GM12892 (cell line): ENCODE measurements around the gene FAM180A.
"Not testable (repeated sequence)": the region's sequence is repeated elsewhere in the genome, so short reads cannot be mapped to it uniquely, and the experiment has no call there.

Experiments used
- DNase-seq: peaks from one replicate; pipeline ENCODE4 v3.0.0; 2011; ENCODE audit not compliant: insufficient read length
- FAIRE-seq: peaks from 2 replicates; lab custom pipeline; 2011; peaks lifted over from hg19 to GRCh38; lab: Jason Lieb, UNC
- POLR2A ChIP-seq: IDR thresholded peaks from 2 replicates; pipeline ENCODE4 v1.6.1; 2011; ENCODE audit warnings: low read depth, low read length, control low read depth
- POLR2AphosphoS5 ChIP-seq: IDR thresholded peaks from 2 replicates; pipeline ENCODE4 v1.6.1; 2011; ENCODE audit warnings: low read depth, low read length, control low read depth
- TAF1 ChIP-seq: IDR thresholded peaks from 2 replicates; pipeline ENCODE4 v1.6.1; 2011; ENCODE audit warnings: low read depth, mild to moderate bottlenecking, control low read depth, low read length, borderline replicate concordance

FAM180A gene

DNA sequence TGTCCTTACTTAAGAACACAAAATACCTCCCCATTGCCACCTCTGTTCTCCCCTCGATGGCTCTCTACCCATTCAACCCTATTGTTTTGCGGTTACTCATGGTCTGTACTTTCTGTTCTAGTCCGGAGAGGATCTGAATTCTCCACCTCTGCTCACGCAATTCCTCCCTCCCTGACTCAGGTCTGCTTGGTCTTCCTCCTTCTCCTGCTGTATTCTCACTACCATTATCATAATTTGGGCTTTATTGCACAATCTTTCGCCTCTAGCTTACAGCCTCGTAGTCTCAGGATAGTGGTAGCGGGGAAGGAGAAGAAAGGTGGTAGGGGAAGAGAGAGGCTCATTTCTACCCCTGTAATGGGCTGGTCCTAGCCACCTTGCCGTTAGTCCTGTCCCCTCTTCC is 35.4 kb upstream of the FAM180A start:
- FAIRE-seq, result no peak
- no peak for DNase-seq
- TF ChIP-seq POLR2A (no peak), POLR2AphosphoS5 (no peak), TAF1 (no peak)

DNA sequence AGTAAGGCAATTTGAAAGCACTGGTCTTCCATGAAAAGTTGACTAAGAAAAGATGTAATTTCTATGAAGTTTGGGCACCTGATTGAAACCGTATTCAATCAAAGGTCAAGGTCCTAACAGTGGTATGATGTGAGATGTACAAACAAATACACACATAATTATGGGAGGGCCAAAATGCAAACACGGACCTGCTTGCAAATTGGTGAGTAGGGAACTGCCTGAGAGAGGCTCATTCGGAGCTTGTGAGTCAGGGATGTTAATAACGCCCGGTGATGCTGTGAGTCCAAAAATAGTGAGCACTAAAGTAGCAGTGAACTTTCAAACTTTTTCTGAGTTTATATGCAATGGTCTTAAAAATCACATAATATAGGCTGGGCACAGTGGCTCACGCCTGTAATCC is 34.2 kb upstream of the FAM180A start:
- DNase-seq (no peak), FAIRE-seq (no peak)
- TF ChIP-seq POLR2AphosphoS5 (no peak), POLR2A (no peak), TAF1 (no peak)

DNA sequence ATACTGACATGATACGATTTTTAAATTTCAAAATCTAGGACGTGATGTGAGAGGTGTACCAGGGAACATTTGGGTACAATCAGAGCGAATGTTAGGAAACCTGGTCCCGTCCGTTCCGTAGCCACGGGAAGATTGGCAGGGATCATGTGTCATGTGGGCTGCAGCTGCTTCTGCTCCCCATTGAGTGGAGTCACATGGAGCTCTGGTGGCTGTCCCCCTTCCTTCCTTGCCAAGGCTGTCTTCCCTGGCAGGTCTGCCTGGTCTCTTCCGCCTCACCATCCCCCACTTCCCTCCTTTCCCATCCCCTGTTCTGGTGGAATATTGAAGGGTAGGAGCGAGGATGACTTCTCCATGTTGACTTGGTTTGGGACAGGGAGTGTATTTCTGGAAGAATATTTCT is 33.8 kb upstream of the FAM180A start:
- TF ChIP-seq TAF1 (no peak), POLR2A (no peak), POLR2AphosphoS5 (no peak)
- FAIRE-seq (no peak), DNase-seq (no peak)

DNA sequence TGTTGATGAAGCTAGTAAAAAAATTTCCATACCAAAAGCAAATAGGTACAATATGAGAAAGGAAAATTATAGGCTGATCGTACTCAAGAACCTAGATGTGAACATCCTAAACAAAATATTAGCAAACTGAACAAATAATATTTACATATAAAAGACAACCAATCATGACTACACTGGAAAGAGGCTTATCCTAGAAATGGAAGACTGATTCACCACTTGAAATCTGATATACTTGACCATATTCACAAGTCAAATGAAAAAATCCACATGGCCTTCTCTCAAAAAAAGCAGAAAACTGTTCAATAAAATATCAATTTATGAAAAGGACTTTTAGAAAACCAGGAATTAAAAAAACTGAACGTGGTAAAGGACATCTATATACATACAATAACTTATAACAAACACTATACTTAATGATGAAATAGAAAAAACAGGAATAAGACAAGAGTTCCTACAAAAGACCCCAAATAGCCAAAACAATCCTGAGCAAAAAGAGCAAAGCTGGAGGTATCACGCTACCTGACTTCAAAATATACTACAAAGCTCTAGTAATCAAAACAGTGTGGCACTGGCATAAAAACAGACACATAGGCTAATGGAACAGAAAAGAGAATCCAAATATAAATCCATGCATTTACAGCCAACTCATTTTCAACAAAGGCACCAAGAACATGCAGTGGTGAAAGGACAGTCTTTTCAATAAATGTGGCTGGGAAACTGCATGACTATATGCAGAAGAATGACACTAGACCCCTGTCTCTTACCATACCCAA is 29.2 kb upstream of the FAM180A start:
- no peak for DNase-seq
- FAIRE-seq, result no peak
- TF ChIP-seq POLR2A (no peak), TAF1 (no peak), POLR2AphosphoS5 (no peak)

DNA sequence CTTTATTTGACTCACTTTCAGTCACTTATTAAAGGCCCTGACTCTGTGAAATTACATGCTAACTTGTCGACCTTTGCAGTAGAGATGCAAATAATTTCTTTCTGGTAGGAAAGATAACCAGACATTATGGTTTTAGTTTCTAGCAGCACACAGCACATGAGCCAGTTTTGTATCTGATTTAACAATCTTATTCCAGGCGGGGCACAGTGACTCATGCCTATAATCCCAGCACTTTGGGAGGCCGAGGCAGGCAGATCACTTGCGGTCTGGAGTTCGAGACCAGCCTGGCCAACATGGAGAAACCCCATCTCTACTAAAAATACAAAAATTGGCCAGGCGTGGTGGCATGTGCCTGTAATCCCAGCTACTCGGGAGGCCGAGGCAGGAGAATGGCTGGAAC is 27.3 kb upstream of the FAM180A start:
- not testable (repeated sequence) for DNase-seq, FAIRE-seq

DNA sequence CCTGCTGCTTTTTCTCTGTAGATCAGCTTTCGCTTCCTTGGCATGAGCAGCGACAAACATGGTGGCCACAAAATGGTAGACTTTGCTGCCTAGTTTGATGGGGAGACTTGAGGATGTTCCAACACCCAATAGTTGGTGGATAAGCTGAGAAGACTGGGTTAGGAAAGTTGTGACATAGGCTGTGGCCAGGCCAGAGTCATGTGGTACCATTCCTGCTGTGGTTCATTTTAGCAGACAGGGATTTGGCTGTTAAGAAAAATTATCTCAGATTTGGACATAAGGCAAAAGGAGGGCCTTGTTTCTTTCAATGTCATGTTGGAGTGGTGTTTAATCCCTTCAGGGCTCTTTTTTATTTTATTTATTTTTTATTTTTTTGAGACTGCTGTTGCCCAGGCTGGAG is 26.6 kb upstream of the FAM180A start:
- DNase-seq, result no peak
- TF ChIP-seq TAF1, result no peak
- no peak for TF ChIP-seq POLR2AphosphoS5
- no peak for TF ChIP-seq POLR2A
- no peak for FAIRE-seq

DNA sequence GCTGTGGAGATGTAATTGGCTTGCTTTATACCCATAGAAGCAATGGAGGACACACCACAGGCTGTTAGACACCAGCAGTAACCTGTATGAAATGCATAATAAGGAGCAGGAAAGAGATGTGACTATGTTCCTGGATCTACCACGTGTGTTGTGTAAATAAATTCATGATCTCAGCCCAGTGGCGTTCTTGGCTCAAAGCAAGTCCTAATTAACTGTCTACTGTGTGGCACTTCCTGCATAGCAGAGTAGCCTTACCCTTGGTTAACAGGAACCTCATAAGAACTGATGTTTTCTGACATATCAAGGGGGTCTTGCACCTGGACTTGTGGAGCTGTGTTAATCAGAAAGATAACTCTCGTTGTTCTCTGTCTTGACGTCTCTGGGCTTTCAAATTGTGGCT is 25.7 kb upstream of the FAM180A start:
- no peak for DNase-seq
- TF ChIP-seq POLR2A, result no peak
- no peak for TF ChIP-seq TAF1
- no peak for FAIRE-seq

DNA sequence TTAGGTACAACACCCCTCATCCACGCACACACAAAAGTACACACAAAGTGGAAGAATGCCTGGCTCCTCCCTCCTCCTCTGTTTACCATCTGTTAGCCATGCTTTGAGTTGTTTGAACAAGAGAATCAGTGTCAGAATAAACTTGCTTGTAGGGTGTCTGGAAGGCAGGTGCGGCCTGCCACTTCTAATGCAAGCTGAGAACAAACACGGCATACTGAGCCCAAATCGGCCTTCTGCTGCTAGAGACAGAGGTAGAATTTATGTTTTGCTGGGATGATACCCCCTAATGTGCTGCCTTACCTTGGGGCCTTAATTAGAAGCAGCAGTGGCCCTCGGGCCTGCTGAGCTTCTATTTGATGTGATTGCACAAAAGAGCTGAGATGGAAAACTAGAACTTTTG is 24.9 kb upstream of the FAM180A start:
- FAIRE-seq (no peak), DNase-seq (no peak)
- TF ChIP-seq POLR2AphosphoS5, result no peak
- no peak for TF ChIP-seq POLR2A
- TF ChIP-seq TAF1, result no peak

DNA sequence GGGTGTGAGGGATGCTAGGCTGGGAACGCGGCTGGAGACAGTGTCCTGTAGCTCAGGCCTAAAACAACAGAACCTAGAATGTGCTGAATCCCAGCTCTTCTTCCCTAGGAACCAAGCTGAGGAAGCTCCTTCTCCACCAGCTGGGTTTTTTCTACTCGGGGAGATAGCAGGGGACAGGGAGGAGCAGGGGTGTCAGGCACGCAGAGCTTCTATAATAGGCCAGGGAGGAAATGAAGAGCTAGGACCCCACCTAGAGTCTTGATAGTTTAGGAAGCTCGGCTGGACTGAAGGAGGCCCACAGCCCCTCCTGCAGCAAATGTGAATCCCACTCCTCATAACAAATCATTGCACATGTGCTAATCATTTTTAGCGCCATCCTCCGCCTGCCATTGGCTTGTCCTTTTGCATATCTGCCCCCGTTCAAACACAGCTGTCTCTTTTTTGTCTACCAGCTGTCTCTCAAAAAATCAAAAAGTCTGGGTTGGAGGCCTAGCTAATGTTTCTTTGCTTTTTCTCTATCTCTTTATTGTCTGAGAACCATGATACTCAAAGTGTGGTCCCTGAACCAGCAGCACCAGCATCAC is 24.1 kb upstream of the FAM180A start:
- no peak for FAIRE-seq
- no peak for TF ChIP-seq POLR2AphosphoS5
- TF ChIP-seq TAF1, result no peak
- TF ChIP-seq POLR2A, result no peak
- DNase-seq, result no peak

DNA sequence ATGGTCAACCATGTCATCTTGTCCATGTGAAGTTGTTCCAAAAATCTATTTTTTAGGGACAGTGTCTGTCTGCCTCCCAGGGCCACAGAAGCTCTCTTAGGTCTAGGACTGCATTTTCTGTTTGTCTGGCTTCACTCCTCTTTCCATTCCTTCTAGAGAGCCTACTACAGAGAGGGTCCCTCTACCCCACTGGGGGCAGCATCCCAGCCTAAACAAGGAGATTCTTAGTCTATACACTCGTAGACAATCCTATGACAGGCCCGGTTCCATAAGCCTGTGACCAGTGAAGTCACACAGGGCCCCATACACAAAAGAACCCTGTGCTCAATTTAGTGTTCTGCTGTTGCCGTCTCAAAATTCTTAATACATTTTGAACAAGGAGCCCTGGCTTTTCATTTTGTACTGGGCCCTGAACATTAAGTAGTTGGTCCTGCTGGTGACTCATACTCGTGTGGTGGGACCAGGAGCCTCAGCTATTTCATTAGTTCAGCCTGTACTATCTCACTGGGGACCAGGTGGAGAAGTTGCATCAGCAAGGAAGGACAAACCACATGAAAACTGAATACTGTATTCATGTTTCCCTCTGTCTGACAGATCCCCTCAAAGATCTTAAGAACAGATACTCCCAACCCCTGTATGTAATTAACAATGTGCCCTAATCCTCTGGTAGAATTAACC is 23.5 kb upstream of the FAM180A start:
- TF ChIP-seq TAF1, result no peak
- TF ChIP-seq POLR2AphosphoS5, result no peak
- TF ChIP-seq POLR2A, result no peak
- DNase-seq (no peak), FAIRE-seq (no peak)

DNA sequence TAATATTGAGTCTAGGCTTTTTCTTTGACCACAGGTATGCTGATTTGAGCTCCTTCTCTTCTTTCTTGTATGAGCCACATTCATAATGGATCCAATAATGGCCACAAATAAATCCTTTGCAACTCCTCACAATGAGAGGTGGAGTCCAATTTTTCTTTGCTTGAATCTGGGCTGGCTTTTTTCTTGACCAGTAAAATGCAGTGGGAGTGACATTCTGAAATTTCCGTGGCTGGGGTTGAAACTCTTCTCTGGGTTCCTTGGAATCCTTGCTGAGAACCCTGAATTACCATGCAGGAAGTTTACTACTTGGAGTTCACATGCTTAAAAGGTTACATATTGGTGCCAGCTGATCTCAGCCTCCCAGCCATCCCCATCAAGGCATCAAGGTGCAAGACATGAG is 22.4 kb upstream of the FAM180A start:
- no peak for DNase-seq
- no peak for FAIRE-seq
- TF ChIP-seq POLR2A (no peak), POLR2AphosphoS5 (no peak), TAF1 (no peak)

DNA sequence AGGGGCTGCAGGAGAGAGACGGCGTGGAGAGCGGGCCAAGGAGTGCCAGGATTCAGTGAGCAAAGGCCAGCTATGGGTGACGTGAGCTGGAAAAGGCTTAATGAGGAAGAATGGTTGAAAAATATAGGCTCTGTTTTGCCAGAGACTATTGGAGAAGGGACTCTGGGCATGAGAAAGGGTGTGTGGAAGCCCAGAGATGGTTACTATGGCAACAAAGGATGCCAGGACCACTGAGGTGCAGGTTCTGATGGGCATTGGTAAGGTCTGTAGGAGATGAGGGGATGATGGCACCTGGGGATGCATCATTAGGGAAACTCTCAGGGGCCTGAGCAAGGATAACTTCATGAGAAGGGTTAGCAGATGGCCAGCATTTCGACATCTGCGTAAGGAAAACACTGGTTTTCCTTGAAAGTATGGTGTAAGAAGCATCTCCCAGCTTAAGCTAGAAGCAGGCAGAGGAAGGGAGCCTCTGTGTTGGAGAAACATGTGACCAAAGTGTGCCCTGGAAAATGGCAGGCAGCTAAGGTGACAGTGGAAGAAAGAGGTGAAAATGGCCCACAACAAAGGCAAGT is 21.6 kb upstream of the FAM180A start:
- FAIRE-seq (no peak), DNase-seq (no peak)
- TF ChIP-seq TAF1 (no peak), POLR2A (no peak), POLR2AphosphoS5 (no peak)
